HG03342 (cell line): ENCODE data around the gene STAG3.
"Not testable (repeated sequence)": the region's sequence is repeated elsewhere in the genome, so short reads cannot be mapped to it uniquely, and the experiment has no call there.

Experiments used
- ATAC-seq: cut with Tn5 transposase; IDR thresholded peaks from one replicate; pipeline ENCODE4 v1.9.1; 2021; ENCODE audit warnings: mild to moderate bottlenecking, moderate library complexity; ENCODE audit not compliant: unreplicated experiment

The STAG3 gene

DNA sequence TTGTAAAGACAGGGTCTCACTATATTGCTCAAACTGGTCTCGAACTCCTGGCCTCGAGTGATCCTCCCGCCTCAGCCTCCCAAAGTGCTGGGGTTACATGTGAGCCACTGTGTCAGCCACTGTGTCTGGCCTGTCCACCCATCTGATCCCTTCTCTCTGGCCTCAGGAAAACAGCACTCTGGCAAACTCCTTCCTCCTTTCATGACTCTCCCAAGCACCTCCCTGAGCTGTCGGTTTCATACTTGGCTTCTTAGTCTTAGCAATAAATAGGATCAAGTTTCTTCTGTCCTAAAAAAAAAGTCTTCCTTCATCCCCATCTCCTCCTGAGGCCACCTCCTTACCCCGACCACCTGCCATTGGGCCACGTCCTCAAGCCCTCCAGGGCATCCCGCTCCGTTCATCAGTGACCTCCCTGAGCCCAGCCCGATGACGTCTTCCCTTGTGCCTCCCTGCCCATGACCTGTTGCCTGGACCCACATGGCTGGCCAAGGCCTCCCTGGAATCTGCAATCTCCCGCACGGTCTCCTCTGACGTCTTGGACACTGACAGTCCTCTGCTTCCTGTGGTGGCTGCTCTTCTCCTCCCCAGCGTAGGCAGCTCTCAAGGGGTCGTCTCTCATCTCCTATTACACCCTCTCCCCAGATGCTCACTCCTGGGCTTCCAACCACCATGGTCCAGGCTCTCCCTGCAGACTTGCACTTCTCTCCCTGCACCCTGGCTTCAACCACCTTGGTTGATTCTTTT is 68.6 kb downstream of the STAG3 start:
- not testable (repeated sequence) for ATAC-seq

DNA sequence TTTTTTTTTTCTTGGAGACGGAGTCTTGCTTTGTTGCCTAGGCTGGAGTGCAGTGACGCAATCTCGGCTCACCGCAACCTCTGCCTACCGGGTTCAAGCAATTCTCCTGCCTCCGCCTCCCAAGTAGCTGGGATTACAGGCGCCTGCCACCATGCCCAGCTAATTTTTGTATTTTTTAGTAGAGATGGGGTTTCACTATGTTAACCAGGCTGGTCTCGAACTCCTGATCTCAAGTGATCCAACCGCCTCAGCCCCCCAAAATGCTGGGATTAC is 69.1 kb downstream of the STAG3 start:
- ATAC-seq = not testable (repeated sequence)

DNA sequence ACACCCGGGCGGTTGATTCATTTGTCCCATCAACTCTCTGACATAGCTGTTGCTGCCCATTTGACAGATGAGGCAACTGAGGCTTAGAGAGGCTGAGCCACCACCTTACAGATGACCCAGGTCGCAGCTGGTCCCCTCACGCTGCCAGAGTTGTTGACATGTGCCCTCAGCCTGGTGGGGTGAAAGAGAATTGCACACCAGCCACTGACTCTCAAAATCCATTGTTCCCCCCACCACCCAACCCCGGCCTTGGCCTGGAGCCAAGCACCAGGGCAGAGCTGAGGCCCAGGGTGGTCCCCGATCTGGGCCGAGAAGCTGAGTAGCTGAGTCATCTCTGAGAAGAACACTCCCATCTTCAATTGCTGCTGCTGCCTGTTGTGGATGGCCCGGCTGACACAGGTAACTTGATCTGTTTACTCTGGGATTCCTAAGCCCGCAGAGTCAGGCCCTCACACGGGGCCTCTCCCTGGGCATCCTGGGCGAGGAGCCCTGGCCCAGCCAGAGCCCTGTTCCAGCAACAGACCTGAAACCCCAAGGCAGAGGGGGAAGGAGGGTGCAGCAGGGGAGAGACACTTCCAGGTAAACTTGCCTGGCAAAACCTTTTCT is 69.5 kb downstream of the STAG3 start:
- ATAC-seq = no peak

DNA sequence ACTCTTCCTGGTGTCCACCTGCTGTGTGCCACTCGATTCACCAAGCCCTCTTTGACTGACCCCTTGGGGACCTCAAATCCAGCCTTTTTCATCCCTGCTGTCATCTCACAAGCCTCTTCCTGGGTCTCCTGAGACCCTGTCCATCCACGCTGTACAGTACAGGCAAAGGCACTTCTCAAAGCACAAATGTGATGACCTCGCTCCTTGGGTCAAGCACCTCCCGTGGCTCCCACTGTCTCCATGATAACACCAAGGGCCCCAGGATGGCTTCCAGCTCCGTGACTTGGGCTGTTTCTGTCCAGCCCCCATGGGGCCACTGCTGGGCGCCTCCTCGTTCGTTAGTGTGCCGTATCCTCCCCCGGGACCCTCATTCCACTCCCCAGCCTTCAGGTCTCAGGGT is 70.8 kb downstream of the STAG3 start:
- no peak for ATAC-seq

DNA sequence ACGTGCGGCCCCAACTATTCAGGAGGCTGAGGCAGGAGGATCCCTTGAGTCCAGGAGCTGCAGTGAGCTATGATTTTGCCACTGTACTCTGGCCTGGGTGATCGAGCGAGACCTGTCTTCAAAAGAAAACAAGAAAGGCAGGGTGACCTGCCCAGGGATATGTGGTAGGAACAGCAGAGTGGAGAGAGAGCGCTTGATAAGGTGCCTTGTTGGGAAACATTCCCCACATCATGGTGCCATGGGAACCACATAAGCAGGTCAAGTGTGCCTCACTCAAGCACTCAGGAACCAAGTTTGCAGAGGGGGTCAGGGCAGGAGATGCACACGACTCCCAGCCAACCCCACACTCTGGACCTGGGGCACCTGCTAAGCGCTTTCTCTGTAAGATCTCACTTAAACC is 79.3 kb downstream of the STAG3 start:
- ATAC-seq = no peak

DNA sequence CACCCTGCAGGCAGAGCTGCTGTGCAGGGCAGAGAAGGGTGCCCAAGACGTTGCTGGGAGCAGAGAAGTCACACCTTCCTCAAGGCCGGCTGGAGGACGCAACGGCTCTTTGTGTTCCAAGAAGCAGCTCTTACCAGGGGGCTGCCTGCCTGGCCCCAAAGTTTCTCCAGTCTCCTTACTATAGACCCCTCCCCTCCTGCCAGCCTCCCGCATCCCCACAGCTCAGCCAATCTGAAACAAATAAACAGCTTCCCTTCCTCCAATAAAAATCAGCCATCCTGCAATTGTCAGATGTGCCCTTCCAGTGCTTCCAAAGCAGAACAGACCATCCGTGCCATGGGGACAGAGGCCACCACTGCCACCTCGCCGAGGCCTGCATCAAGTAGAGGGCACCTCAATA is 82.3 kb downstream of the STAG3 start:
- not testable (repeated sequence) for ATAC-seq

DNA sequence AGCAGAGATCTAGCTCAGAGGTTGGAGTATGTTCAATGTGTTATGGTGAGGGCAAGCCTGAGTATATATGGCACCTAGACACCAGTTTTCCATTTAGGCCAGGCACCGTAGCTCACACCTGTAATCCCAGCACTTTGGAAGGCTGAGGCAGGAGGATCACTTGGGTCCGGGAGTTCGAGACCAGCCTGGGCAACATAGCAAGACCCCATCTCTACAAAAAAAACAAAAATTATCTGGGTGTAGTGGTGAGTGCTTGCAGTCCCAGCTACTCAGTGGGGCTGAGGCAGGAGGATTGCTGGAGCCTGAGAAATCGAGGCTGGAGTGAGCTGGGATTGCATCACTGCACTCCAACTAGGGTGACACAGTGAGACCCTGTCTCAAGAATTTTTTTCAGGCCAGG is 85.2 kb downstream of the STAG3 start:
- ATAC-seq = not testable (repeated sequence)
